ENCODE results near the gene TLN1. TPM values are rescaled to one million over a fixed set of nuclear protein-coding genes. Genes with fewer than 3 reads are reported as not detected.

Gene TLN1
- total and polyA plus RNA-seq, 2 experiments from 2014 or later, result 21.5 to 120 TPM

DNA sequence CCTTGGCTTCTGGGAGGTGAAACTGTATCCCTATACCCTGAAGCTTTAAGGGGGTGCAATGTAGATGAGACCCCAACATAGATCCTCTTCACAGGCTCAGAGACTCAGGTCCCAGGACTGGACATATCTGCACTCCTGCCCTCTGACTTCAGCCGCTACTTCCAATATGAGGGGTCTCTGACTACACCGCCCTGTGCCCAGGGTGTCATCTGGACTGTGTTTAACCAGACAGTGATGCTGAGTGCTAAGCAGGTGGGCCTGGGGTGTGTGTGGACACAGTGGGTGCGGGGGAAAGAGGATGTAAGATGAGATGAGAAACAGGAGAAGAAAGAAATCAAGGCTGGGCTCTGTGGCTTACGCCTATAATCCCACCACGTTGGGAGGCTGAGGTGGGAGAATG lies 52.9 kb downstream of the TLN1 start:
- Histone ChIP-seq H4K20me1 (replicated peaks; ENCODE audit: insufficient read depth) (peaks cover 3% of the 10 kb centered on the region; the same call in 1 of the 2 replicates), H3K79me2 (replicated peaks; ENCODE audit: insufficient read depth) (no peaks in the 10 kb centered on the region), H2AFZ (no peak overlapping the region), H3K4me2 (no peak overlapping the region), H3K9me2 (ENCODE audit: insufficient read depth) (no peaks in the 10 kb centered on the region), H3K4me3 (no peak overlapping the region), H3F3A (replicated peaks; ENCODE audit: low read depth) (peaks cover 24% of the 10 kb centered on the region), H3K27ac (ENCODE audit: low read depth) (no peak overlapping the region), H3K4me1 (ENCODE audit: insufficient read depth) (peaks cover 15% of the 10 kb centered on the region), H3K27me3 (ENCODE audit: insufficient read depth) (peaks cover 17% of the 10 kb centered on the region), H3K36me3 (ENCODE audit: insufficient read depth) (peaks cover 7% of the 10 kb centered on the region)
- no peak for TF ChIP-seq POLR2AphosphoS5 (IDR thresholded peaks at IDR 0.05; ENCODE audit: low read depth)
- TF ChIP-seq NANOG (IDR thresholded peaks at IDR 0.05; ENCODE audit: borderline replicate concordance), result no peak
- TF ChIP-seq, protein P1, sequence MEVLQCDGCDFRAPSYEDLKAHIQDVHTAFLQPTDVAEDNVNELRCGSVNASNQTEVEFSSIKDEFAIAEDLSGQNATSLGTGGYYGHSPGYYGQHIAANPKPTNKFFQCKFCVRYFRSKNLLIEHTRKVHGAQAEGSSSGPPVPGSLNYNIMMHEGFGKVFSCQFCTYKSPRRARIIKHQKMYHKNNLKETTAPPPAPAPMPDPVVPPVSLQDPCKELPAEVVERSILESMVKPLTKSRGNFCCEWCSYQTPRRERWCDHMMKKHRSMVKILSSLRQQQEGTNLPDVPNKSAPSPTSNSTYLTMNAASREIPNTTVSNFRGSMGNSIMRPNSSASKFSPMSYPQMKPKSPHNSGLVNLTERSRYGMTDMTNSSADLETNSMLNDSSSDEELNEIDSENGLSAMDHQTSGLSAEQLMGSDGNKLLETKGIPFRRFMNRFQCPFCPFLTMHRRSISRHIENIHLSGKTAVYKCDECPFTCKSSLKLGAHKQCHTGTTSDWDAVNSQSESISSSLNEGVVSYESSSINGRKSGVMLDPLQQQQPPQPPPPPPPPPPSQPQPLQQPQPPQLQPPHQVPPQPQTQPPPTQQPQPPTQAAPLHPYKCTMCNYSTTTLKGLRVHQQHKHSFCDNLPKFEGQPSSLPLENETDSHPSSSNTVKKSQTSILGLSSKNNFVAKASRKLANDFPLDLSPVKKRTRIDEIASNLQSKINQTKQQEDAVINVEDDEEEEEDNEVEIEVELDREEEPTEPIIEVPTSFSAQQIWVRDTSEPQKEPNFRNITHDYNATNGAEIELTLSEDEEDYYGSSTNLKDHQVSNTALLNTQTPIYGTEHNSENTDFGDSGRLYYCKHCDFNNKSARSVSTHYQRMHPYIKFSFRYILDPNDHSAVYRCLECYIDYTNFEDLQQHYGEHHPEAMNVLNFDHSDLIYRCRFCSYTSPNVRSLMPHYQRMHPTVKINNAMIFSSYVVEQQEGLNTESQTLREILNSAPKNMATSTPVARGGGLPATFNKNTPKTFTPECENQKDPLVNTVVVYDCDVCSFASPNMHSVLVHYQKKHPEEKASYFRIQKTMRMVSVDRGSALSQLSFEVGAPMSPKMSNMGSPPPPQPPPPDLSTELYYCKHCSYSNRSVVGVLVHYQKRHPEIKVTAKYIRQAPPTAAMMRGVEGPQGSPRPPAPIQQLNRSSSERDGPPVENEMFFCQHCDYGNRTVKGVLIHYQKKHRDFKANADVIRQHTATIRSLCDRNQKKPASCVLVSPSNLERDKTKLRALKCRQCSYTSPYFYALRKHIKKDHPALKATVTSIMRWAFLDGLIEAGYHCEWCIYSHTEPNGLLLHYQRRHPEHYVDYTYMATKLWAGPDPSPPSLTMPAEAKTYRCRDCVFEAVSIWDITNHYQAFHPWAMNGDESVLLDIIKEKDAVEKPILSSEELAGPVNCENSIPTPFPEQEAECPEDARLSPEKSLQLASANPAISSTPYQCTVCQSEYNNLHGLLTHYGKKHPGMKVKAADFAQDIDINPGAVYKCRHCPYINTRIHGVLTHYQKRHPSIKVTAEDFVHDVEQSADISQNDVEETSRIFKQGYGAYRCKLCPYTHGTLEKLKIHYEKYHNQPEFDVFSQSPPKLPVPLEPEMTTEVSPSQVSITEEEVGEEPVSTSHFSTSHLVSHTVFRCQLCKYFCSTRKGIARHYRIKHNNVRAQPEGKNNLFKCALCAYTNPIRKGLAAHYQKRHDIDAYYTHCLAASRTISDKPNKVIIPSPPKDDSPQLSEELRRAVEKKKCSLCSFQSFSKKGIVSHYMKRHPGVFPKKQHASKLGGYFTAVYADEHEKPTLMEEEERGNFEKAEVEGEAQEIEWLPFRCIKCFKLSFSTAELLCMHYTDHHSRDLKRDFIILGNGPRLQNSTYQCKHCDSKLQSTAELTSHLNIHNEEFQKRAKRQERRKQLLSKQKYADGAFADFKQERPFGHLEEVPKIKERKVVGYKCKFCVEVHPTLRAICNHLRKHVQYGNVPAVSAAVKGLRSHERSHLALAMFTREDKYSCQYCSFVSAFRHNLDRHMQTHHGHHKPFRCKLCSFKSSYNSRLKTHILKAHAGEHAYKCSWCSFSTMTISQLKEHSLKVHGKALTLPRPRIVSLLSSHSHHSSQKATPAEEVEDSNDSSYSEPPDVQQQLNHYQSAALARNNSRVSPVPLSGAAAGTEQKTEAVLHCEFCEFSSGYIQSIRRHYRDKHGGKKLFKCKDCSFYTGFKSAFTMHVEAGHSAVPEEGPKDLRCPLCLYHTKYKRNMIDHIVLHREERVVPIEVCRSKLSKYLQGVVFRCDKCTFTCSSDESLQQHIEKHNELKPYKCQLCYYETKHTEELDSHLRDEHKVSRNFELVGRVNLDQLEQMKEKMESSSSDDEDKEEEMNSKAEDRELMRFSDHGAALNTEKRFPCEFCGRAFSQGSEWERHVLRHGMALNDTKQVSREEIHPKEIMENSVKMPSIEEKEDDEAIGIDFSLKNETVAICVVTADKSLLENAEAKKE (CRISPR knock-in tag; IDR thresholded peaks at IDR 0.05), result no peak
- no peak for TF ChIP-seq EZH2 (IDR thresholded peaks at IDR 0.05; ENCODE audit: low read depth, unreplicated experiment)
- TF ChIP-seq EZH2phosphoT487 (IDR thresholded peaks at IDR 0.05; ENCODE audit: unreplicated experiment), result no peak
- no peak for TF ChIP-seq STAT1 (IDR thresholded peaks at IDR 0.05; ENCODE audit: unreplicated experiment)
- no peak for TF ChIP-seq ETS1 (IDR thresholded peaks at IDR 0.05)
- no peak for TF ChIP-seq ZNF114 (CRISPR knock-in tag; IDR thresholded peaks at IDR 0.05)
- no peak for TF ChIP-seq CREB1 (CRISPR knock-in tag; IDR thresholded peaks at IDR 0.05; ENCODE audit: low read depth)
- TF ChIP-seq CTCF (conservative IDR thresholded peaks at IDR 0.05; ENCODE audit: low read depth in 2 of 2), result no peak
- no peak overlapping the region for H3K4me3 Mint-ChIP-seq
- peaks cover 25% of the 10 kb centered on the region for H3K27me3 Mint-ChIP-seq (ENCODE audit: insufficient read depth, low read depth, poor library complexity)
- H3K36me3 Mint-ChIP-seq (ENCODE audit: low read depth), result peaks cover 24% of the 10 kb centered on the region
- peaks cover 31% of the 10 kb centered on the region for H3K4me1 Mint-ChIP-seq
- H3K27ac Mint-ChIP-seq, result no peak overlapping the region
- no peak for DNase-seq (ENCODE audit: low spot score)
- H3K9me3 Mint-ChIP-seq, result no peaks in the 10 kb centered on the region
- no peak for ATAC-seq
